Endothelial cell of umbilical vein (primary cell): ENCODE measurements around the gene LRRC41. TPM values are rescaled to one million over a fixed set of nuclear protein-coding genes. Genes with fewer than 3 reads are reported as not detected.

Experiments
- BruUV-seq: library from RNA; stranded (reverse); fragments of 400-500 nt; replicated peaks from 2 replicates; lab custom pipeline; 2021; lab: Mats Ljungman, UMichigan
- CTCF ChIA-PET: fragments of 300-600, 350-600 bp; sonication (Branson Sonifier 250); formaldehyde crosslinking; loops from one replicate; lab custom pipeline; 2021; ENCODE audit warnings: antibody characterized with exemption, inconsistent platforms; lab: Charles Lee
- POLR2A ChIA-PET: fragments of 300-600, 350-600 bp; sonication (Branson Sonifier 250); formaldehyde crosslinking; loops from one replicate; lab custom pipeline; 2021; ENCODE audit warnings: antibody characterized with exemption, inconsistent platforms; lab: Charles Lee
- DNase-seq: peaks from one replicate; pipeline ENCODE4 v3.0.0-alpha.2; 2011; ENCODE audit warnings: low read depth, low spot score
- FAIRE-seq: peaks from 2 replicates; lab custom pipeline; 2011; peaks lifted over from hg19 to GRCh38; lab: Jason Lieb, UNC
- H2AFZ ChIP-seq: 2 replicates; pipeline ENCODE4 v1.6.0; 2012; ENCODE audit warnings: low read depth, low read length, control low read depth, inconsistent platforms
- H3K27ac ChIP-seq: 2 replicates; pipeline ENCODE4 v1.5.1; 2011; ENCODE audit warnings: low read depth, mild to moderate bottlenecking, control low read depth, low read length, moderate library complexity; ENCODE audit not compliant: insufficient read depth
- H3K27me3 ChIP-seq, 2 experiments: 2 replicates each; pipeline versions ENCODE4 v1.6.0 to v1.6.1; 2011; ENCODE audit warnings: low read length in 2 of 2, mixed read lengths in 1 of 2; ENCODE audit not compliant: control insufficient read depth in 2 of 2, insufficient read depth in 2 of 2
- H3K36me3 ChIP-seq, 2 experiments: 2 replicates in 1 of 2; 3 replicates in 1 of 2; pipeline ENCODE4 v1.5.1; 2011; ENCODE audit warnings: low read length in 2 of 2, mild to moderate bottlenecking in 1 of 2, moderate library complexity in 1 of 2; ENCODE audit not compliant: control insufficient read depth in 2 of 2, insufficient read depth in 2 of 2; ENCODE audit errors: extremely low read depth in 1 of 2
- H3K4me1 ChIP-seq: 3 replicates; pipeline ENCODE4 v1.5.1; 2011; ENCODE audit warnings: mild to moderate bottlenecking, low read length; ENCODE audit not compliant: control insufficient read depth, insufficient read depth; ENCODE audit errors: extremely low read depth
- H3K4me2 ChIP-seq: 2 replicates; pipeline ENCODE4 v1.6.1; 2011; ENCODE audit warnings: low read length, control low read depth, mixed read lengths; ENCODE audit not compliant: insufficient read depth
- H3K4me3 ChIP-seq, 3 experiments: fragments of 200-600 bp in 1 of 3; sonication (generic), shearing (Covaris generic) in 1 of 3; replicated peaks in 1 of 3; 2 replicates each; pipeline ENCODE4 v1.5.1; 2011 to 2016; ENCODE audit warnings: control low read depth in 3 of 3, low read length in 3 of 3, mild to moderate bottlenecking in 2 of 3, inconsistent platforms in 1 of 3, low read depth in 1 of 3, moderate library complexity in 1 of 3; ENCODE audit not compliant: insufficient read depth in 1 of 3
- H3K79me2 ChIP-seq: 2 replicates; pipeline ENCODE4 v1.6.0; 2012; ENCODE audit warnings: low read length, inconsistent platforms; ENCODE audit not compliant: control insufficient read depth, insufficient read depth
- H3K9ac ChIP-seq: replicated peaks from 2 replicates; pipeline ENCODE3; 2011; ENCODE audit warnings: low read length, control low read depth; ENCODE audit not compliant: insufficient read depth; ENCODE audit errors: extremely low read depth
- H3K9me1 ChIP-seq: replicated peaks from 3 replicates; pipeline ENCODE4 v1.6.0; 2011; ENCODE audit warnings: mild to moderate bottlenecking, low read length; ENCODE audit not compliant: control insufficient read depth, insufficient read depth; ENCODE audit errors: extremely low read depth
- H3K9me3 ChIP-seq: replicated peaks from 2 replicates; pipeline ENCODE4 v1.5.1; 2012; ENCODE audit warnings: low read length, inconsistent platforms; ENCODE audit not compliant: control insufficient read depth, insufficient read depth
- H4K20me1 ChIP-seq: replicated peaks from 2 replicates; pipeline ENCODE3; 2011; ENCODE audit warnings: mild to moderate bottlenecking, low read length; ENCODE audit not compliant: control insufficient read depth, insufficient read depth; ENCODE audit errors: extremely low read depth
- CTCF ChIP-seq, 2 donors: IDR thresholded peaks; 1 replicate in 1 of 2; 2 replicates in 1 of 2; pipeline ENCODE4 v1.5.1; 2011; ENCODE audit warnings: low read length in 2 of 2, mild to moderate bottlenecking in 2 of 2, moderate library complexity in 2 of 2, control low read depth in 1 of 2, inconsistent platforms in 1 of 2, low read depth in 1 of 2; ENCODE audit not compliant: insufficient read depth in 1 of 2; ENCODE audit errors: extremely low read depth in 1 of 2
- EZH2 ChIP-seq: IDR thresholded peaks from 2 replicates; pipeline ENCODE4 v1.6.1; 2012; ENCODE audit warnings: borderline replicate concordance, low read depth, mild to moderate bottlenecking, moderate library complexity, low read length, inconsistent platforms; ENCODE audit not compliant: severe bottlenecking
- GATA2 ChIP-seq: IDR thresholded peaks from 2 replicates; pipeline ENCODE4 v1.7.0; 2011; ENCODE audit warnings: low read depth, mild to moderate bottlenecking, moderate library complexity, mixed read lengths, low read length; ENCODE audit not compliant: insufficient read length, insufficient read depth
- JUN ChIP-seq: IDR thresholded peaks from 2 replicates; pipeline ENCODE4 v1.6.1; 2011; ENCODE audit warnings: borderline replicate concordance, low read depth; ENCODE audit not compliant: insufficient read length, insufficient read depth
- dilution Hi-C: fragments of 300-500 bp; cut with MboI; formaldehyde crosslinking; loops from one replicate; pipeline ENCODE4 v1.15.0; 2019; ENCODE audit warnings: low sequenced_read_pairs; ENCODE audit not compliant: extremely low pct_ligation_motif_present
- intact Hi-C: fragments of 100-400 bp; cut with micrococcal nuclease; formaldehyde crosslinking; loops from one replicate; pipeline ENCODE4 v1.10.0; 2022
- polyA plus RNA-seq, 4 experiments: library from polyadenylated mRNA; depleted of rRNA in 3 of 4; stranded (reverse) in 3 of 4; unstranded in 1 of 4; fragments of >200 nt; gene quantifications; 2 replicates each; pipeline versions ENCODE4 v1.2.1 to v1.2.3, GENCODE V29; 2011 to 2012; ENCODE audit warnings: missing spikeins in 1 of 4
- total RNA-seq: library from RNA; stranded (reverse); gene quantifications from 2 replicates; pipeline ENCODE4 v1.2.3, GENCODE V29; 2021

LRRC41 gene
- total and polyA plus RNA-seq, 2 donors (not counting 3 experiments of a cell fraction or from before 2014, with no cell fraction given), result 69.2 to 91.1 TPM

DNA sequence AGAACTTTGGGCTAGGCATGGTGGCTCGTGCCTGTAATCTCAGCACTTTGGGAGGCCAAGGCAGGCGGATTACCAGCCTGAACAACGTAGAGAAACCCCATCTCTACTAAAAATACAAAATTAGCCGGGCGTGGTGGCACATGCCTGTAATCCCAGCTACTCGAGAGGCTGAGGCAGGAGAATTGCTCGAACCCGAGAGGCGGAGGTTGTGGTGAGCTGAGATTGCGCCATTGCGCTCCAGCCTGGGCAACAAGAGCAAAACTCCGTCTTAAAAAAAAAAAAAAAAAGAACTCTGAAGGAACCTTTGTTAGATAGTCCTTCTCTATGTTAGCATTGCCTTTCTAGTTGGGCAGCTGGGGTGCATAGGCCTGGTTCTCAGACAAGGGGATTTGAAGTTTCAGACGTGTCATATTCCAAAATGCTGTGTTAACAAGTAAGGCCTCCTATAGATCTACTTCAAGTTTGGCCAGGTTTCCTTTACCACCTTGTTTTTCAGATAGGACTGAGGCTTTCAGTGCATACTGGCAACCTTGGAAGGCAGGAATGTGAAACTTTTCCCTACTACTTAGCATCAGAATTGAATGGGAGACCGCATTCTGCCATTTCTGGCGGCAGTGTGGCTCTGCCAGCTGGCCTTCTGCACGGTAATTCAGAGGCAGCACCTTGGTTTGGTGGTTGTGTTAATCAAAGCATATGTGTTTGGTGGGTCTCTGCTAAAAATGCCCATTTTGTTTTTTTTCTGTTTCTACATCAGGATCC, 6.2 kb upstream of the LRRC41 start:
- Histone ChIP-seq H3K27ac (no peak overlapping the region), H3K9ac (no peak overlapping the region), H3K27me3 (no peaks in the 10 kb centered on the region), H3K79me2 (peaks cover 49% of the 10 kb centered on the region), H2AFZ (no peak overlapping the region), H3K4me3 (no peak overlapping the region), H3K9me3 (no peaks in the 10 kb centered on the region), H3K9me1 (no peaks in the 10 kb centered on the region), H3K4me2 (no peak overlapping the region), H3K4me1 (peaks cover 4% of the 10 kb centered on the region), H4K20me1 (no peaks in the 10 kb centered on the region), H3K36me3 (peaks cover 4 to 7% of the 10 kb centered on the region in 2 experiments)
- BruUV-seq, result no TSS peak
- dilution Hi-C loops (no loop called here), intact Hi-C loops (no loop called here)
- TF ChIP-seq CTCF (IDR thresholded peaks at IDR 0.05; ENCODE audit: extremely low read depth in 1 of 2, insufficient read depth in 1 of 2, low read depth in 1 of 2, low read length in 2 of 2), result no peak
- TF ChIP-seq EZH2, result no peak
- TF ChIP-seq GATA2, result no peak
- no peak for TF ChIP-seq JUN
- DNase-seq, result no peak
- ChIA-PET POLR2A (interaction anchor here (0.7 kb wide), 1 partner anchor 21 kb away, joined by 3 read pairs; no protein-coding TSS in a partner anchor), CTCF (interaction anchor here (2.8 kb wide), 1 partner anchor 24 kb away, joined by 6 read pairs; no protein-coding TSS in a partner anchor)
- no peak for FAIRE-seq
